ENCODE measurements around the gene FLOT1.
A peak's percentile ranks its signal among the peaks of the same experiment; 100 is the strongest.
"Not testable (repeated sequence)": the region's sequence is repeated elsewhere in the genome, so short reads cannot be mapped to it uniquely, and the experiment has no call there.

FLOT1 gene

GRCh38 chr6:30723159-30723842 lies 19.2 kb downstream of the FLOT1 start:
- DNase-seq (ENCODE audit: low read depth) = not testable (repeated sequence)

- DNase-seq (ENCODE audit: low read depth) = peak; percentile 75
Observed at GRCh38 chr6:30722280-30723112, 20.0 kb downstream of the FLOT1 start.

- not testable (repeated sequence) for DNase-seq (ENCODE audit: low read depth)
Observed at GRCh38 chr6:30722025-30722279, 20.5 kb downstream of the FLOT1 start.

- DNase-seq (ENCODE audit: low read depth) = peak; percentile 96
Observed at GRCh38 chr6:30721198-30722024, 21.1 kb downstream of the FLOT1 start.

GRCh38 chr6:30720738-30721197 lies 21.7 kb downstream of the FLOT1 start:
- DNase-seq (ENCODE audit: low read depth) = peak; percentile 38

- DNase-seq (ENCODE audit: low read depth) = peak; percentile 90
Observed at GRCh38 chr6:30719791-30720737, 22.4 kb downstream of the FLOT1 start, which contains the start of gene TUBB. Gene TUBB (plus strand): TSS chr6:30720352. CDS start chr6:30720507, 155 bp downstream.

- no peak for DNase-seq (ENCODE audit: low read depth)
Observed at GRCh38 chr6:30719356-30719755, 23.1 kb downstream of the FLOT1 start.

GRCh38 chr6:30717845-30718720 lies 24.4 kb downstream of the FLOT1 start:
- not testable (repeated sequence) for DNase-seq (ENCODE audit: low read depth)

- DNase-seq (ENCODE audit: low read depth) = peak; percentile 99
Observed at GRCh38 chr6:30717129-30717844, 25.2 kb downstream of the FLOT1 start, which contains the start of gene MDC1. Gene MDC1 (minus strand): TSS chr6:30717281. CDS start chr6:30715175, 2,106 bp downstream.

- DNase-seq (ENCODE audit: low read depth) = no peak
Observed at GRCh38 chr6:30716879-30717128, 25.7 kb downstream of the FLOT1 start.

GRCh38 chr6:30714263-30714662 lies 28.2 kb downstream of the FLOT1 start:
- no peak for DNase-seq (ENCODE audit: low read depth)

- DNase-seq (ENCODE audit: low read depth) = no peak
Observed at GRCh38 chr6:30712441-30712945, 30.0 kb downstream of the FLOT1 start.

- no peak for DNase-seq (ENCODE audit: low read depth)
Observed at GRCh38 chr6:30711758-30712380, 30.6 kb downstream of the FLOT1 start.

GRCh38 chr6:30709101-30709868 lies 33.2 kb downstream of the FLOT1 start:
- no peak for DNase-seq (ENCODE audit: low read depth)

GRCh38 chr6:30707281-30707850 lies 35.1 kb downstream of the FLOT1 start:
- no peak for DNase-seq (ENCODE audit: low read depth)

GRCh38 chr6:30705620-30706019 lies 36.9 kb downstream of the FLOT1 start:
- no peak for DNase-seq (ENCODE audit: low read depth)

GRCh38 chr6:30703821-30704220 lies 38.7 kb downstream of the FLOT1 start:
- DNase-seq (ENCODE audit: low read depth) = no peak

GRCh38 chr6:30703011-30703410 lies 39.5 kb downstream of the FLOT1 start:
- no peak for DNase-seq (ENCODE audit: low read depth)

All from stimulated activated CD4-positive, alpha-beta T cell treated with anti-CD3 and anti-CD28 coated beads, Interleukin-2, amount 100 ng/mL, for 4 hours (primary cell).